H1 (cell line): ENCODE data around the gene LGALS1. TPM values are rescaled to one million over a fixed set of nuclear protein-coding genes. Genes with fewer than 3 reads are reported as not detected.

Experiments used
- BCL11A ChIP-seq, 2 experiments: IDR thresholded peaks; one replicate each; pipeline ENCODE4 v1.6.1; 2011; ENCODE audit warnings: low read depth in 2 of 2, low read length in 2 of 2, mild to moderate bottlenecking in 2 of 2
- GABPA ChIP-seq: IDR thresholded peaks from 2 replicates; pipeline ENCODE4 v1.6.1; 2011; ENCODE audit warnings: mild to moderate bottlenecking, low read length, moderate library complexity, borderline replicate concordance; ENCODE audit not compliant: insufficient read depth
- HDAC6 ChIP-seq: IDR thresholded peaks from one replicate; pipeline ENCODE4 v1.7.1; 2012; ENCODE audit warnings: low read depth, mild to moderate bottlenecking, inconsistent platforms, low read length, moderate library complexity
- NRF1 ChIP-seq: IDR thresholded peaks from 2 replicates; pipeline ENCODE4 v1.6.1; 2011; ENCODE audit warnings: mild to moderate bottlenecking, low read depth, low read length, improper control_type of control experiment
- polyA plus RNA-seq, 7 experiments: library from polyadenylated mRNA; depleted of rRNA in 3 of 7; stranded (reverse) in 5 of 7; unstranded in 2 of 7; fragments of >200 nt in 5 of 7; fragments of 200-250 nt in 2 of 7; gene quantifications; 1 replicate in 5 of 7; 2 replicates in 1 of 7; 4 replicates in 1 of 7; pipeline versions ENCODE4 v1.2.1 to v1.2.3, GENCODE V29; 2011 to 2013; ENCODE audit warnings: missing spikeins in 2 of 7, mixed read lengths in 2 of 7
- total RNA-seq: library from RNA; stranded (reverse); fragmentation: NEBNext Ultra II Directional; extraction: Animal tissue kit (Norgen Biotek cat#: 25700); gene quantifications from 2 replicates; pipeline ENCODE4 v1.2.1, GENCODE V29; 2021
- TF ChIP-seq, protein P1 (sequence below), 3 experiments: IDR thresholded peaks; 1 replicate in 2 of 3; 2 replicates in 1 of 3; pipeline versions ENCODE4 v1.5.1 to v1.6.1; 2011; ENCODE audit warnings: low read length in 3 of 3, mild to moderate bottlenecking in 3 of 3, inconsistent platforms in 2 of 3, low read depth in 1 of 3, moderate library complexity in 1 of 3; ENCODE audit not compliant: insufficient read depth in 1 of 3; ENCODE audit errors: control extremely low read depth in 1 of 3

LGALS1 gene
- total and polyA plus RNA-seq, 2 of the 8 experiments (the other 6 are each of a cell fraction or from before 2014, with no cell fraction given) = 12.0 to 92.4 TPM

DNA sequence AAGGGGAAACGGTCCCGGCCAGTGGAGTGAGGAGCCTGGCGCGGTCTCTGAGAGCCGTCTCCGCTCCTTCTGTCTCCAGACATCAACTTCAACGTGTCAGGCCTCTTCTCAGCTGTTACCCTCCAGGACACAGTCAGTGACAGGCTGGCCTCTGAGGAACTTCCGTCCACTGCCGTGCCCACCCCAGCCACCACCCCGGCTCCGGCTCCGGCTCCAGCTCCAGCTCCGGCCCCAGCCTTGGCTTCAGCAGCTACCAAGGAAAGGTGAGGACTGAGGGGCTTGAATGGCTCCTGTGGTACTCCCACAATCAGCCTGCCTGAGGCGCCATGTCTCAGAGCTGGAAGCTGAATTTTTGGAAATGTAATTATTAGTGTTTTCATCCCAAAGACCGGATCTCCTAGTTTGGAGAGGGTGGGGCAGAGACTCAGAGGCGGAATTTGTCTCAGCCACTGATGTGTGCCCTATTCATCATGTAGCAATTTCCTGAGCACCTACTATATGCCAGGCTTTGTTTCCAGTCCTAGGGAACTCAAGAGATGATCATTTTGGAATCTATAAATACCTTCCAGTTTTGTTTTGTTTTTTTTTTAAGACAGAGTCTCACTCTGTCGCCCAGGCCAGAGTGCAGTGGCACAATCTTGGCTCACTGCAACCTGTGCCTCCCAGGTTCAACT lies 24.8 kb upstream of the LGALS1 start (continued):
- TF ChIP-seq HDAC6 (no peak), NRF1 (no peak), BCL11A (IDR thresholded peaks at IDR 0.05; ENCODE audit: low read depth in 2 of 2, low read length in 2 of 2) (no peak), GABPA (no peak)
- TF ChIP-seq, protein P1, sequence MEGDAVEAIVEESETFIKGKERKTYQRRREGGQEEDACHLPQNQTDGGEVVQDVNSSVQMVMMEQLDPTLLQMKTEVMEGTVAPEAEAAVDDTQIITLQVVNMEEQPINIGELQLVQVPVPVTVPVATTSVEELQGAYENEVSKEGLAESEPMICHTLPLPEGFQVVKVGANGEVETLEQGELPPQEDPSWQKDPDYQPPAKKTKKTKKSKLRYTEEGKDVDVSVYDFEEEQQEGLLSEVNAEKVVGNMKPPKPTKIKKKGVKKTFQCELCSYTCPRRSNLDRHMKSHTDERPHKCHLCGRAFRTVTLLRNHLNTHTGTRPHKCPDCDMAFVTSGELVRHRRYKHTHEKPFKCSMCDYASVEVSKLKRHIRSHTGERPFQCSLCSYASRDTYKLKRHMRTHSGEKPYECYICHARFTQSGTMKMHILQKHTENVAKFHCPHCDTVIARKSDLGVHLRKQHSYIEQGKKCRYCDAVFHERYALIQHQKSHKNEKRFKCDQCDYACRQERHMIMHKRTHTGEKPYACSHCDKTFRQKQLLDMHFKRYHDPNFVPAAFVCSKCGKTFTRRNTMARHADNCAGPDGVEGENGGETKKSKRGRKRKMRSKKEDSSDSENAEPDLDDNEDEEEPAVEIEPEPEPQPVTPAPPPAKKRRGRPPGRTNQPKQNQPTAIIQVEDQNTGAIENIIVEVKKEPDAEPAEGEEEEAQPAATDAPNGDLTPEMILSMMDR (IDR thresholded peaks at IDR 0.05; ENCODE audit: control extremely low read depth in 1 of 3, insufficient read depth in 1 of 3, low read depth in 1 of 3, low read length in 3 of 3) = no peak
- TF ChIP-seq, all 59 proteins: peak for 0
